ENCODE results near the gene BMAL1.

DNA sequence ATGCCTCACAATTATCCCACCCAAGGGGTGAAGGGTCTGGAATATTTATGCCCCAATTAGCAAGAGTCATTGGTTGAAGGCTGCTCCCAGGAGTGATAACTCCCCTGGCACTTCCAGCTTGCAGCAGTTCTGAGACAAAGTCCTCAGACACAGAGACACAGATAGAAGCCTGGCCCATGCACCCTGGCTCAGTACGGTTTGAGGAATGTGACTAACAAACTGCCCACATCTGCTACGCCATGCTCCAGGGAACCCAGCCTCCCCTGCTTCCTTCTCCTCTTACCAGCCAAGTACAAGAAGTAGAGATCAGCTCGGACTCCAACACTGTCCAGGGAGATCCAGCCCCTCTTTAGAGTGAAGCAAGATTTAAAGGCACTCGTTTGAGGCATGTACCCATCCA lies 48.5 kb upstream of the BMAL1 start:
- TF ChIP-seq, protein P1, sequence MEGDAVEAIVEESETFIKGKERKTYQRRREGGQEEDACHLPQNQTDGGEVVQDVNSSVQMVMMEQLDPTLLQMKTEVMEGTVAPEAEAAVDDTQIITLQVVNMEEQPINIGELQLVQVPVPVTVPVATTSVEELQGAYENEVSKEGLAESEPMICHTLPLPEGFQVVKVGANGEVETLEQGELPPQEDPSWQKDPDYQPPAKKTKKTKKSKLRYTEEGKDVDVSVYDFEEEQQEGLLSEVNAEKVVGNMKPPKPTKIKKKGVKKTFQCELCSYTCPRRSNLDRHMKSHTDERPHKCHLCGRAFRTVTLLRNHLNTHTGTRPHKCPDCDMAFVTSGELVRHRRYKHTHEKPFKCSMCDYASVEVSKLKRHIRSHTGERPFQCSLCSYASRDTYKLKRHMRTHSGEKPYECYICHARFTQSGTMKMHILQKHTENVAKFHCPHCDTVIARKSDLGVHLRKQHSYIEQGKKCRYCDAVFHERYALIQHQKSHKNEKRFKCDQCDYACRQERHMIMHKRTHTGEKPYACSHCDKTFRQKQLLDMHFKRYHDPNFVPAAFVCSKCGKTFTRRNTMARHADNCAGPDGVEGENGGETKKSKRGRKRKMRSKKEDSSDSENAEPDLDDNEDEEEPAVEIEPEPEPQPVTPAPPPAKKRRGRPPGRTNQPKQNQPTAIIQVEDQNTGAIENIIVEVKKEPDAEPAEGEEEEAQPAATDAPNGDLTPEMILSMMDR (IDR thresholded peaks at IDR 0.05), result no peak
- TF ChIP-seq TEAD1 (CRISPR knock-in tag; IDR thresholded peaks at IDR 0.05), result no peak
- TF ChIP-seq TP53 (CRISPR knock-in tag; IDR thresholded peaks at IDR 0.05), result no peak
- no peak for TF ChIP-seq FOXP1 (CRISPR knock-in tag; IDR thresholded peaks at IDR 0.05; ENCODE audit: borderline replicate concordance)
- TF ChIP-seq, protein P2, sequence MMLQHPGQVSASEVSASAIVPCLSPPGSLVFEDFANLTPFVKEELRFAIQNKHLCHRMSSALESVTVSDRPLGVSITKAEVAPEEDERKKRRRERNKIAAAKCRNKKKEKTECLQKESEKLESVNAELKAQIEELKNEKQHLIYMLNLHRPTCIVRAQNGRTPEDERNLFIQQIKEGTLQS (CRISPR knock-in tag; conservative IDR thresholded peaks at IDR 0.05), result no peak
- TF ChIP-seq, protein P3, sequence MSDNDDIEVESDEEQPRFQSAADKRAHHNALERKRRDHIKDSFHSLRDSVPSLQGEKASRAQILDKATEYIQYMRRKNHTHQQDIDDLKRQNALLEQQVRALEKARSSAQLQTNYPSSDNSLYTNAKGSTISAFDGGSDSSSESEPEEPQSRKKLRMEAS (CRISPR knock-in tag; IDR thresholded peaks at IDR 0.05), result no peak
- TF ChIP-seq, protein P4, sequence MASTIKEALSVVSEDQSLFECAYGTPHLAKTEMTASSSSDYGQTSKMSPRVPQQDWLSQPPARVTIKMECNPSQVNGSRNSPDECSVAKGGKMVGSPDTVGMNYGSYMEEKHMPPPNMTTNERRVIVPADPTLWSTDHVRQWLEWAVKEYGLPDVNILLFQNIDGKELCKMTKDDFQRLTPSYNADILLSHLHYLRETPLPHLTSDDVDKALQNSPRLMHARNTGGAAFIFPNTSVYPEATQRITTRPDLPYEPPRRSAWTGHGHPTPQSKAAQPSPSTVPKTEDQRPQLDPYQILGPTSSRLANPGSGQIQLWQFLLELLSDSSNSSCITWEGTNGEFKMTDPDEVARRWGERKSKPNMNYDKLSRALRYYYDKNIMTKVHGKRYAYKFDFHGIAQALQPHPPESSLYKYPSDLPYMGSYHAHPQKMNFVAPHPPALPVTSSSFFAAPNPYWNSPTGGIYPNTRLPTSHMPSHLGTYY (CRISPR knock-in tag; IDR thresholded peaks at IDR 0.05), result no peak
- no peak for TF ChIP-seq ESRRA (CRISPR knock-in tag; IDR thresholded peaks at IDR 0.05; ENCODE audit: borderline replicate concordance)
- TF ChIP-seq ZNF263 (CRISPR knock-in tag; IDR thresholded peaks at IDR 0.05; ENCODE audit: low read depth), result no peak

Measured in WTC11 (cell line).